ENCODE data around the gene PRR20G. TPM values are rescaled to one million over a fixed set of nuclear protein-coding genes. Genes with fewer than 3 reads are reported as not detected.

The PRR20G gene
- polyA plus RNA-seq, 1 experiment, result not detected

DNA sequence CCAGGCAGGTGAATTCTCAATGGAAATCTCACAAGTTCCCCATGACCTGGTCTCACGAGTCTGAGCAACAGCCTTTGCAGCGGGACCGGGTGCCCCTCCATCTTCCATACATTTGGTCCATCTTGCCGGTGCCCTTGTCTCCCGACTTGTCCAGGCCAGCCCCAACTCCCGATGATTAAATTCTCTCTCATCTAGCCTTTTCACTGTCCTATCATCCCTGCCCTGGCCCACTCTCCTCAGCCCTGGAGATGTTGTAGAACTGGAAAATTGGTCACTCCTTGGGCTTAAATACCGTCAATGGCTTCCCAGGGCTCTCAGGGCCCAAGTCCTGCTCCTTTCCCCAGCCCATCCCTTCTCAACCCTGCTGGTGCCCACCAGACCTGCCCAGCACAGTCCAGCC lies 34.4 kb downstream of the PRR20G start:
- H3K27me3 ChIP-seq (ENCODE audit: control insufficient read depth, insufficient read depth, low read length), result peaks cover 2% of the 10 kb centered on the region; the same call in 1 of the 2 replicates
- H3K4me3 ChIP-seq (ENCODE audit: low read depth, low read length), result no peak overlapping the region
- TF ChIP-seq, protein P1, sequence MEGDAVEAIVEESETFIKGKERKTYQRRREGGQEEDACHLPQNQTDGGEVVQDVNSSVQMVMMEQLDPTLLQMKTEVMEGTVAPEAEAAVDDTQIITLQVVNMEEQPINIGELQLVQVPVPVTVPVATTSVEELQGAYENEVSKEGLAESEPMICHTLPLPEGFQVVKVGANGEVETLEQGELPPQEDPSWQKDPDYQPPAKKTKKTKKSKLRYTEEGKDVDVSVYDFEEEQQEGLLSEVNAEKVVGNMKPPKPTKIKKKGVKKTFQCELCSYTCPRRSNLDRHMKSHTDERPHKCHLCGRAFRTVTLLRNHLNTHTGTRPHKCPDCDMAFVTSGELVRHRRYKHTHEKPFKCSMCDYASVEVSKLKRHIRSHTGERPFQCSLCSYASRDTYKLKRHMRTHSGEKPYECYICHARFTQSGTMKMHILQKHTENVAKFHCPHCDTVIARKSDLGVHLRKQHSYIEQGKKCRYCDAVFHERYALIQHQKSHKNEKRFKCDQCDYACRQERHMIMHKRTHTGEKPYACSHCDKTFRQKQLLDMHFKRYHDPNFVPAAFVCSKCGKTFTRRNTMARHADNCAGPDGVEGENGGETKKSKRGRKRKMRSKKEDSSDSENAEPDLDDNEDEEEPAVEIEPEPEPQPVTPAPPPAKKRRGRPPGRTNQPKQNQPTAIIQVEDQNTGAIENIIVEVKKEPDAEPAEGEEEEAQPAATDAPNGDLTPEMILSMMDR (IDR thresholded peaks at IDR 0.05; ENCODE audit: insufficient read depth, low read depth, low read length), result no peak
- ChIA-PET CTCF (no interaction called here), POLR2A (no interaction called here)
- DNase-seq (ENCODE audit: low read depth), result no peak
- no peaks in the 10 kb centered on the region for H3K36me3 ChIP-seq (ENCODE audit: control insufficient read depth, insufficient read depth, low read length)

- no peak for DNase-seq (ENCODE audit: low read depth)
- TF ChIP-seq, protein P1 (IDR thresholded peaks at IDR 0.05; ENCODE audit: insufficient read depth, low read depth, low read length), result no peak
- Histone ChIP-seq H3K27me3 (ENCODE audit: control insufficient read depth, insufficient read depth, low read length) (peaks cover 2% of the 10 kb centered on the region; the same call in 1 of the 2 replicates), H3K4me3 (ENCODE audit: low read depth, low read length) (no peak overlapping the region), H3K36me3 (ENCODE audit: control insufficient read depth, insufficient read depth, low read length) (no peaks in the 10 kb centered on the region)
- ChIA-PET POLR2A (no interaction called here), CTCF (no interaction called here)
Observed at GRCh38 chr3:127252446-127252845, 35.4 kb downstream of the PRR20G start.

- no peak overlapping the region for H3K4me3 ChIP-seq (ENCODE audit: low read depth, low read length)
- peaks cover 2% of the 10 kb centered on the region; the same call in 1 of the 2 replicates for H3K27me3 ChIP-seq (ENCODE audit: control insufficient read depth, insufficient read depth, low read length)
- CTCF ChIA-PET, result no interaction called here
- TF ChIP-seq, protein P1 (IDR thresholded peaks at IDR 0.05; ENCODE audit: insufficient read depth, low read depth, low read length), result no peak
- DNase-seq (ENCODE audit: low read depth), result no peak
- POLR2A ChIA-PET, result no interaction called here
- no peaks in the 10 kb centered on the region for H3K36me3 ChIP-seq (ENCODE audit: control insufficient read depth, insufficient read depth, low read length)
Observed at GRCh38 chr3:127250032-127250431, 37.8 kb downstream of the PRR20G start.

DNA sequence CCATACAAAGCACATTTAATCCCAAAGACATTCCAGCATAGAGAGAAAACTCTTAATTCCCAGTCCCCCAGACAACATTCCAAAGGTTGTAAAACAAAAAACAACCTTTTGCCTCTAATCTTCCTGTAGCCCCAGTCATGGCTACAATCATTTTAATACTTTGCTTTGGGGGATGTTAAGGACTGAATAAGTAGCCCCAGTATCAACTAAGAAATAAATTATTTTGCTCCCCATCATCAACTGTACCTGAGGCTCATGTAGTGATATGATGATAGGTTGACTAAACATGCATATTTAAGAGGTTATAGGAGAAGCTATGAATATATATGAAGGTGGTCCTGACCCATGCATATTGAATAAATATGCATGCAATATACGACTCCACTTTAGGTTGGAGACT lies 40.6 kb downstream of the PRR20G start:
- Histone ChIP-seq H3K4me3 (ENCODE audit: low read depth, low read length) (no peak overlapping the region), H3K27me3 (ENCODE audit: control insufficient read depth, insufficient read depth, low read length) (no peaks in the 10 kb centered on the region), H3K36me3 (ENCODE audit: control insufficient read depth, insufficient read depth, low read length) (no peaks in the 10 kb centered on the region)
- ChIA-PET POLR2A (no interaction called here), CTCF (no interaction called here)
- TF ChIP-seq, protein P1 (IDR thresholded peaks at IDR 0.05; ENCODE audit: insufficient read depth, low read depth, low read length), result no peak
- no peak for DNase-seq (ENCODE audit: low read depth)

DNA sequence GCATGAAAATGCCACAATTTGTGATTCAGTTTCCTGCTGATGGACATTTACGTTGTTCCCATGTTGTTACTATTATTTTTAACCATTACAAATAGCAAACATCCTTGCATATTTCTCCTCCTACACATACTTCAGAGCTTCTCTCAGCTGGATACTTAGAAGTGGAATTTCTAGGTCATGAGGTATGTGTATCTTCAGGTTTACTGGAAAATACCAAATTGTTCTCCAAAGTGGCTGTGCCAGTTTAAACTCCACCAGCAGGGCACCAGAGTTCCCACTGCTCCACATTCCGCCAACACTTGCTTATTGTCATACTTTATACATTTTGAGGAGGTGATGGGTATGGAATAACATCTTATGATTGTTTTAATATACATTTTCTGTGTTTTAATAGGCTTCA lies 49.2 kb downstream of the PRR20G start:
- ChIA-PET CTCF (interaction anchor here (1.1 kb wide), 1 partner anchor 13 kb away, joined by 3 read pairs; no protein-coding TSS in a partner anchor), POLR2A (no interaction called here)
- Histone ChIP-seq H3K36me3 (ENCODE audit: control insufficient read depth, insufficient read depth, low read length) (no peaks in the 10 kb centered on the region), H3K4me3 (ENCODE audit: low read depth, low read length) (no peak overlapping the region), H3K27me3 (ENCODE audit: control insufficient read depth, insufficient read depth, low read length) (0 out of 2 replicates have a peak, but pooled peaks cover 2% of the 10 kb centered on the region)
- TF ChIP-seq, protein P1 (IDR thresholded peaks at IDR 0.05; ENCODE audit: insufficient read depth, low read depth, low read length), result no peak
- DNase-seq (ENCODE audit: low read depth), result no peak
